DMS79 (cell line): ENCODE results near the gene HSPA1L.
"Not testable (repeated sequence)": the region's sequence is repeated elsewhere in the genome, so short reads cannot be mapped to it uniquely, and the experiment has no call there.

Experiments used
- DNase-seq: peaks from one replicate; lab custom pipeline; 2025; lab: John Stamatoyannopoulos, UW

HSPA1L gene

GRCh38 chr6:31813465-31813849 is 1.6 kb downstream of the HSPA1L start:
- no peak for DNase-seq

- no peak for DNase-seq
Measured at GRCh38 chr6:31811645-31812044, 3.4 kb downstream of the HSPA1L start.

GRCh38 chr6:31808599-31808998 is 6.5 kb downstream of the HSPA1L start:
- DNase-seq: not testable (repeated sequence)

GRCh38 chr6:31806470-31807272 is 8.4 kb downstream of the HSPA1L start, which contains the start of gene LSM2:
Gene LSM2, minus strand, starts transcription at chr6:31806966. Its CDS starts 209 bp downstream, at chr6:31806757.
- DNase-seq: peak; percentile 87

GRCh38 chr6:31805939-31806469 is 9.1 kb downstream of the HSPA1L start:
- DNase-seq: no peak

GRCh38 chr6:31801031-31801927 is 13.8 kb downstream of the HSPA1L start:
- DNase-seq: not testable (repeated sequence)

- DNase-seq: no peak
Measured at GRCh38 chr6:31799781-31800180, 15.3 kb downstream of the HSPA1L start.

- no peak for DNase-seq
Measured at GRCh38 chr6:31797588-31797987, 17.5 kb downstream of the HSPA1L start.

- no peak for DNase-seq
Measured at GRCh38 chr6:31796993-31797385, 18.1 kb downstream of the HSPA1L start.

- DNase-seq: peak; percentile 82
Measured at GRCh38 chr6:31795616-31796298, 19.3 kb downstream of the HSPA1L start, which contains the start of gene VARS1. Gene VARS1, minus strand, starts transcription at chr6:31795752. Its CDS starts 535 bp downstream, at chr6:31795217.

GRCh38 chr6:31794866-31795615 is 20.0 kb downstream of the HSPA1L start:
- no peak for DNase-seq

GRCh38 chr6:31794294-31794865 is 20.7 kb downstream of the HSPA1L start:
- no peak for DNase-seq

- DNase-seq: not testable (repeated sequence)
Measured at GRCh38 chr6:31793927-31794245, 21.2 kb downstream of the HSPA1L start.

- DNase-seq: no peak
Measured at GRCh38 chr6:31792761-31793171, 22.3 kb downstream of the HSPA1L start.

- no peak for DNase-seq
Measured at GRCh38 chr6:31792090-31792374, 23.1 kb downstream of the HSPA1L start.

- no peak for DNase-seq
Measured at GRCh38 chr6:31791324-31792089, 23.6 kb downstream of the HSPA1L start.

GRCh38 chr6:31785475-31785874 is 29.6 kb downstream of the HSPA1L start:
- DNase-seq: no peak

- DNase-seq: no peak
Measured at GRCh38 chr6:31784098-31784925, 30.8 kb downstream of the HSPA1L start.

GRCh38 chr6:31782126-31782855 is 32.8 kb downstream of the HSPA1L start:
- no peak for DNase-seq
